Keratinocyte (primary cell): ENCODE data around the gene ACAT2.

Experiments used
- EZH2 ChIP-seq: IDR thresholded peaks from one replicate; pipeline ENCODE4 v1.6.1; 2012; ENCODE audit warnings: inconsistent platforms, mild to moderate bottlenecking, low read length, moderate library complexity
- TF ChIP-seq, protein P1 (sequence below), 3 experiments: IDR thresholded peaks in 1 of 3; conservative IDR thresholded peaks in 1 of 3; optimal IDR thresholded peaks in 1 of 3; 2 replicates in 2 of 3; 3 replicates in 1 of 3; pipeline versions ENCODE3 to v1.5.1; 2011; ENCODE audit warnings: low read length in 3 of 3, mild to moderate bottlenecking in 3 of 3, moderate library complexity in 2 of 3, control low read depth in 1 of 3, inconsistent platforms in 1 of 3; ENCODE audit not compliant: insufficient read depth in 2 of 3; ENCODE audit errors: extremely low read depth in 1 of 3

DNA sequence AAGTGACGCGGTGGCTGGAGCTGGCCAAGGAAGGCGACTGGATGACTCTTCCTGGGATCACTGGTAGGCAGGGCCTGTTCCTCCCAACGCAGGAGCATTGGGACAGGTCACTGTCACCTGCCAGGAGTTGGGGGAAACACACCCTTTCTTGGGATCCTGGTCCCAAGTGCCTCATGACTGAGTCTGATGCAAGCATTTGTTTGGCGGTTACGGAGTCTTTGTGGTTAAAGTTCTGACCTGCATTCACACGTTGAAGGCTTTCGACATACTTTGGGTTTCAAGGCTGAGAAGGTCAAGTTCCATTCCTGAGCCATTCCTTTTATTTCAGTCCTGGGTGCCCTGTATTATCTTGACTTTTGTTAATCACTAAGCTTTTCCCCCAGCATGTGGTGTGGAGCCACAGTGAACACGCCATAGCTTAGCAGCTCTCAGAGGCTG is 44.2 kb downstream of the ACAT2 start:
- TF ChIP-seq, protein P1, sequence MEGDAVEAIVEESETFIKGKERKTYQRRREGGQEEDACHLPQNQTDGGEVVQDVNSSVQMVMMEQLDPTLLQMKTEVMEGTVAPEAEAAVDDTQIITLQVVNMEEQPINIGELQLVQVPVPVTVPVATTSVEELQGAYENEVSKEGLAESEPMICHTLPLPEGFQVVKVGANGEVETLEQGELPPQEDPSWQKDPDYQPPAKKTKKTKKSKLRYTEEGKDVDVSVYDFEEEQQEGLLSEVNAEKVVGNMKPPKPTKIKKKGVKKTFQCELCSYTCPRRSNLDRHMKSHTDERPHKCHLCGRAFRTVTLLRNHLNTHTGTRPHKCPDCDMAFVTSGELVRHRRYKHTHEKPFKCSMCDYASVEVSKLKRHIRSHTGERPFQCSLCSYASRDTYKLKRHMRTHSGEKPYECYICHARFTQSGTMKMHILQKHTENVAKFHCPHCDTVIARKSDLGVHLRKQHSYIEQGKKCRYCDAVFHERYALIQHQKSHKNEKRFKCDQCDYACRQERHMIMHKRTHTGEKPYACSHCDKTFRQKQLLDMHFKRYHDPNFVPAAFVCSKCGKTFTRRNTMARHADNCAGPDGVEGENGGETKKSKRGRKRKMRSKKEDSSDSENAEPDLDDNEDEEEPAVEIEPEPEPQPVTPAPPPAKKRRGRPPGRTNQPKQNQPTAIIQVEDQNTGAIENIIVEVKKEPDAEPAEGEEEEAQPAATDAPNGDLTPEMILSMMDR (optimal IDR thresholded peaks at IDR 0.05 in 1 of 3, IDR thresholded peaks at IDR 0.05 in 1 of 3, conservative IDR thresholded peaks at IDR 0.05 in 1 of 3; ENCODE audit: extremely low read depth in 1 of 3, insufficient read depth in 2 of 3, low read length in 3 of 3) = no peak
- TF ChIP-seq EZH2 = no peak
